Liver (tissue), 9 donors: ENCODE results near the gene NWD2. TPM values are rescaled to one million over a fixed set of nuclear protein-coding genes. Genes with fewer than 3 reads are reported as not detected.

ENCODE experiments used
- DNase-seq: peaks from one replicate; pipeline ENCODE4 v3.0.0-alpha.2; 2017; ENCODE audit warnings: low spot score
- H3K27ac ChIP-seq, 2 donors: one replicate each; pipeline ENCODE4 v1.7.0; 2013; ENCODE audit warnings: inconsistent platforms in 2 of 2, low read length in 2 of 2, control low read depth in 1 of 2, low read depth in 1 of 2, mild to moderate bottlenecking in 1 of 2
- H3K27me3 ChIP-seq, 4 donors: one replicate each; pipeline versions ENCODE4 v1.6.1 to v1.7.0; 2013; ENCODE audit warnings: low read length in 3 of 4, inconsistent platforms in 1 of 4, mild to moderate bottlenecking in 1 of 4, moderate library complexity in 1 of 4; ENCODE audit not compliant: control insufficient read depth in 4 of 4, insufficient read depth in 4 of 4
- H3K36me3 ChIP-seq, 4 donors: one replicate each; pipeline versions ENCODE4 v1.6.1 to v1.7.0; 2013; ENCODE audit warnings: low read length in 3 of 4, mild to moderate bottlenecking in 3 of 4, low read depth in 1 of 4, moderate library complexity in 1 of 4; ENCODE audit not compliant: control insufficient read depth in 4 of 4, insufficient read depth in 3 of 4
- H3K4me1 ChIP-seq, 4 donors: one replicate each; pipeline versions ENCODE4 v1.6.1 to v1.7.0; 2013; ENCODE audit warnings: low read length in 3 of 4, mild to moderate bottlenecking in 3 of 4, moderate library complexity in 1 of 4; ENCODE audit not compliant: control insufficient read depth in 4 of 4, insufficient read depth in 4 of 4
- H3K4me3 ChIP-seq, 3 donors: one replicate each; pipeline versions ENCODE4 v1.6.1 to v1.7.0; 2013; ENCODE audit warnings: low read length in 3 of 3, control low read depth in 1 of 3, low read depth in 1 of 3, mild to moderate bottlenecking in 1 of 3
- H3K9ac ChIP-seq, 2 donors: one replicate each; pipeline ENCODE4 v1.7.0; 2013; ENCODE audit warnings: low read length in 2 of 2, mild to moderate bottlenecking in 2 of 2, moderate library complexity in 2 of 2, control low read depth in 1 of 2, low read depth in 1 of 2
- H3K9me3 ChIP-seq, 4 donors: one replicate each; pipeline versions ENCODE4 v1.6.1 to v1.7.0; 2013; ENCODE audit warnings: low read length in 3 of 4; ENCODE audit not compliant: control insufficient read depth in 4 of 4
- EGR1 ChIP-seq, 2 donors: IDR thresholded peaks; 2 replicates each; pipeline ENCODE4 v1.6.1; 2016 to 2018; ENCODE audit warnings: antibody characterized with exemption in 2 of 2, low read depth in 2 of 2
- FOXA1 ChIP-seq: IDR thresholded peaks from 2 replicates; pipeline ENCODE4 v1.6.1; 2016; ENCODE audit warnings: antibody characterized with exemption
- FOXA2 ChIP-seq: IDR thresholded peaks from 2 replicates; pipeline ENCODE4 v1.6.1; 2016; ENCODE audit warnings: antibody characterized with exemption
- GABPA ChIP-seq, 2 donors: IDR thresholded peaks in 1 of 2; conservative IDR thresholded peaks in 1 of 2; 2 replicates each; pipeline ENCODE4 v1.6.1; 2016; ENCODE audit warnings: antibody characterized with exemption in 2 of 2, mild to moderate bottlenecking in 1 of 2, moderate library complexity in 1 of 2
- HNF4A ChIP-seq, 2 donors: conservative IDR thresholded peaks; 2 replicates each; pipeline ENCODE4 v1.6.1; 2016; ENCODE audit warnings: antibody characterized with exemption in 2 of 2, mild to moderate bottlenecking in 2 of 2
- HNF4G ChIP-seq: IDR thresholded peaks from 2 replicates; pipeline ENCODE4 v1.6.1; 2016; ENCODE audit warnings: antibody characterized with exemption
- JUND ChIP-seq, 2 donors: IDR thresholded peaks; 2 replicates each; pipeline ENCODE4 v1.6.1; 2016; ENCODE audit warnings: antibody characterized with exemption in 2 of 2
- RAD21 ChIP-seq, 2 donors: IDR thresholded peaks; 2 replicates each; pipeline ENCODE4 v1.6.1; 2016; ENCODE audit warnings: antibody characterized with exemption in 2 of 2, mild to moderate bottlenecking in 2 of 2
- RXRA ChIP-seq, 2 donors: IDR thresholded peaks; 2 replicates each; pipeline ENCODE4 v1.6.1; 2017 to 2018; ENCODE audit warnings: antibody characterized with exemption in 2 of 2, mild to moderate bottlenecking in 1 of 2
- SP1 ChIP-seq: IDR thresholded peaks from 2 replicates; pipeline ENCODE4 v1.6.1; 2018; ENCODE audit warnings: antibody characterized with exemption, mild to moderate bottlenecking
- TAF1 ChIP-seq: conservative IDR thresholded peaks from 2 replicates; pipeline ENCODE4 v1.6.1; 2016; ENCODE audit warnings: antibody characterized with exemption, mild to moderate bottlenecking
- YY1 ChIP-seq: IDR thresholded peaks from 2 replicates; pipeline ENCODE4 v1.6.1; 2016; ENCODE audit warnings: antibody characterized with exemption, mild to moderate bottlenecking
- WGBS: extraction: QIAGEN DNeasy Blood & Tissue Kit; methylation state at CpG from one replicate; pipeline ENCODE4 v1.1.7; 2013; 5-methylcytosine and 5-hydroxymethylcytosine counted together
- polyA plus RNA-seq, 2 donors: library from polyadenylated mRNA; stranded (reverse) in 1 of 2; unstranded in 1 of 2; fragments of 200-250 nt in 1 of 2; fragments of >200 nt in 1 of 2; fragmentation: Nextera tagmentation in 1 of 2; extraction: Ambion mirVana in 1 of 2; gene quantifications; one replicate each; pipeline versions ENCODE4 v1.2.1 to v1.2.3, GENCODE V29; 2013 to 2015
- total RNA-seq, 2 donors: library from RNA; depleted of rRNA; stranded (reverse); fragments of >200 nt; gene quantifications; one replicate each; pipeline ENCODE4 v1.2.3, GENCODE V29; 2014
- TF ChIP-seq, protein P1 (sequence below): IDR thresholded peaks from 2 replicates; pipeline ENCODE4 v1.6.1; 2016; ENCODE audit warnings: antibody characterized with exemption, mild to moderate bottlenecking
- TF ChIP-seq, protein P2 (sequence below): IDR thresholded peaks from 2 replicates; pipeline ENCODE4 v1.6.1; 2016; ENCODE audit warnings: antibody characterized with exemption
- TF ChIP-seq, protein P3 (sequence below): IDR thresholded peaks from 2 replicates; pipeline ENCODE4 v1.6.1; 2016; ENCODE audit warnings: antibody characterized with exemption
- TF ChIP-seq, protein P4 (sequence below): IDR thresholded peaks from 2 replicates; pipeline ENCODE4 v1.6.1; 2016; ENCODE audit warnings: antibody characterized with exemption
- donor health status: healthy.
- donor health status: healthy.
- donor health status: healthy.
- donor health status: healthy.
- donor health status: healthy.

Gene NWD2
- total and polyA plus RNA-seq, 4 donors, result 0.08 to 0.37 TPM; not detected in 2

DNA sequence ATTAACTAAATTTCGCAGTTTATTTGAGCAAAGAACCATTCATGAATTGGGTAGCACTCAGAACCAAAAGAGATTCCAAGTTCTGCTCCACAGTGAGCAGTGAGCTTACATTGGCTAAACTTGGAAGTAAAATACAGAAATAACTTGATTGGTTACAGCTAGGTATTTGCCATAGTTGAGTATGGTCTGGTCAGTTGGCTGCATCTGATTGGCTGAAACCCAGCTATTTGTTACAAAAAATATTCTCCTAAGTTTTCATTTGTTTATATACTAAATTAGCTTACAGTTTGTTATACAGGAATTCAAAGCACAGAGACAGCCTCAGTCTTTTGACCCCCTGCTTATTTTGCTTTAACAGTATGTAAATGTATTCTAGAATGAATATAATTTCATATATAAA is 226.6 kb downstream of the NWD2 start:
- no peak for DNase-seq
- TF ChIP-seq JUND (IDR thresholded peaks at IDR 0.05) (no peak), SP1 (no peak), FOXA2 (no peak), EGR1 (IDR thresholded peaks at IDR 0.05; ENCODE audit: low read depth in 2 of 2) (no peak)
- TF ChIP-seq, protein P1, sequence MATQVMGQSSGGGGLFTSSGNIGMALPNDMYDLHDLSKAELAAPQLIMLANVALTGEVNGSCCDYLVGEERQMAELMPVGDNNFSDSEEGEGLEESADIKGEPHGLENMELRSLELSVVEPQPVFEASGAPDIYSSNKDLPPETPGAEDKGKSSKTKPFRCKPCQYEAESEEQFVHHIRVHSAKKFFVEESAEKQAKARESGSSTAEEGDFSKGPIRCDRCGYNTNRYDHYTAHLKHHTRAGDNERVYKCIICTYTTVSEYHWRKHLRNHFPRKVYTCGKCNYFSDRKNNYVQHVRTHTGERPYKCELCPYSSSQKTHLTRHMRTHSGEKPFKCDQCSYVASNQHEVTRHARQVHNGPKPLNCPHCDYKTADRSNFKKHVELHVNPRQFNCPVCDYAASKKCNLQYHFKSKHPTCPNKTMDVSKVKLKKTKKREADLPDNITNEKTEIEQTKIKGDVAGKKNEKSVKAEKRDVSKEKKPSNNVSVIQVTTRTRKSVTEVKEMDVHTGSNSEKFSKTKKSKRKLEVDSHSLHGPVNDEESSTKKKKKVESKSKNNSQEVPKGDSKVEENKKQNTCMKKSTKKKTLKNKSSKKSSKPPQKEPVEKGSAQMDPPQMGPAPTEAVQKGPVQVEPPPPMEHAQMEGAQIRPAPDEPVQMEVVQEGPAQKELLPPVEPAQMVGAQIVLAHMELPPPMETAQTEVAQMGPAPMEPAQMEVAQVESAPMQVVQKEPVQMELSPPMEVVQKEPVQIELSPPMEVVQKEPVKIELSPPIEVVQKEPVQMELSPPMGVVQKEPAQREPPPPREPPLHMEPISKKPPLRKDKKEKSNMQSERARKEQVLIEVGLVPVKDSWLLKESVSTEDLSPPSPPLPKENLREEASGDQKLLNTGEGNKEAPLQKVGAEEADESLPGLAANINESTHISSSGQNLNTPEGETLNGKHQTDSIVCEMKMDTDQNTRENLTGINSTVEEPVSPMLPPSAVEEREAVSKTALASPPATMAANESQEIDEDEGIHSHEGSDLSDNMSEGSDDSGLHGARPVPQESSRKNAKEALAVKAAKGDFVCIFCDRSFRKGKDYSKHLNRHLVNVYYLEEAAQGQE, result no peak
- TF ChIP-seq, protein P2, sequence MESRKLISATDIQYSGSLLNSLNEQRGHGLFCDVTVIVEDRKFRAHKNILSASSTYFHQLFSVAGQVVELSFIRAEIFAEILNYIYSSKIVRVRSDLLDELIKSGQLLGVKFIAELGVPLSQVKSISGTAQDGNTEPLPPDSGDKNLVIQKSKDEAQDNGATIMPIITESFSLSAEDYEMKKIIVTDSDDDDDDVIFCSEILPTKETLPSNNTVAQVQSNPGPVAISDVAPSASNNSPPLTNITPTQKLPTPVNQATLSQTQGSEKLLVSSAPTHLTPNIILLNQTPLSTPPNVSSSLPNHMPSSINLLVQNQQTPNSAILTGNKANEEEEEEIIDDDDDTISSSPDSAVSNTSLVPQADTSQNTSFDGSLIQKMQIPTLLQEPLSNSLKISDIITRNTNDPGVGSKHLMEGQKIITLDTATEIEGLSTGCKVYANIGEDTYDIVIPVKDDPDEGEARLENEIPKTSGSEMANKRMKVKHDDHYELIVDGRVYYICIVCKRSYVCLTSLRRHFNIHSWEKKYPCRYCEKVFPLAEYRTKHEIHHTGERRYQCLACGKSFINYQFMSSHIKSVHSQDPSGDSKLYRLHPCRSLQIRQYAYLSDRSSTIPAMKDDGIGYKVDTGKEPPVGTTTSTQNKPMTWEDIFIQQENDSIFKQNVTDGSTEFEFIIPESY, result no peak
- no peaks in the 10 kb centered on the region for H3K27me3 ChIP-seq
- no peak overlapping the region for H3K9ac ChIP-seq
- 49% methylated on average over 1 of the region's 1 CpG for WGBS
- H3K27ac ChIP-seq, result no peak overlapping the region
- no peak overlapping the region for H3K4me3 ChIP-seq
- H3K4me1 ChIP-seq, result peaks cover 0 to 21% (median 15%) of the 10 kb centered on the region in 4 donors
- H3K36me3 ChIP-seq, result no peaks in the 10 kb centered on the region
- H3K9me3 ChIP-seq, result no peaks in the 10 kb centered on the region

DNA sequence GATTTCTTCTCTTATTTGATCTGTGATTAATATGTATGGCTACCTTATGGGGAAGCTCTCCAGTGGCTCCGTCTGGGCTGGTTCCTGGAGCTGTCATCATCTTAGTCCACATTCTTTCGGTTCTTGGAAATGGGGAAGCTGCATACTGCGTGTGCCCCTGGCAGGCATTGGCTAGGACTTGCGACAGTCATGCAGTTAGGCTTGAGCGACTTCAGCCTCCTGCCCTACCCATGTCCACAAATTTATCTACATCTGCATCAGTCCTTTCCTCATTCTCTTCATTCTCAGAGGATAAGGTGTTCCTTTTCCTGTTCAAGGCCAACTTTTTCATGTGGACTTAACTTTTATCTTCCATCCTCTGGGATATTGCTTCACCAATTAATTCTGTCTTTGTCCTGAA is 227.4 kb downstream of the NWD2 start:
- Histone ChIP-seq H3K9me3 (no peaks in the 10 kb centered on the region), H3K4me3 (no peak overlapping the region), H3K27ac (no peak overlapping the region), H3K27me3 (no peaks in the 10 kb centered on the region), H3K4me1 (peaks cover 0 to 19% (median 10%) of the 10 kb centered on the region in 4 donors), H3K36me3 (no peaks in the 10 kb centered on the region), H3K9ac (no peak overlapping the region)
- no peak for TF ChIP-seq HNF4G
- TF ChIP-seq, protein P3, sequence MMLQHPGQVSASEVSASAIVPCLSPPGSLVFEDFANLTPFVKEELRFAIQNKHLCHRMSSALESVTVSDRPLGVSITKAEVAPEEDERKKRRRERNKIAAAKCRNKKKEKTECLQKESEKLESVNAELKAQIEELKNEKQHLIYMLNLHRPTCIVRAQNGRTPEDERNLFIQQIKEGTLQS, result no peak
- no peak for TF ChIP-seq EGR1 (IDR thresholded peaks at IDR 0.05; ENCODE audit: low read depth in 2 of 2)
- no peak for TF ChIP-seq JUND (IDR thresholded peaks at IDR 0.05)
- no peak for TF ChIP-seq FOXA1
- TF ChIP-seq HNF4A (conservative IDR thresholded peaks at IDR 0.05), result no peak
- no peak for TF ChIP-seq YY1
- TF ChIP-seq RAD21 (IDR thresholded peaks at IDR 0.05), result no peak
- TF ChIP-seq, protein P4, sequence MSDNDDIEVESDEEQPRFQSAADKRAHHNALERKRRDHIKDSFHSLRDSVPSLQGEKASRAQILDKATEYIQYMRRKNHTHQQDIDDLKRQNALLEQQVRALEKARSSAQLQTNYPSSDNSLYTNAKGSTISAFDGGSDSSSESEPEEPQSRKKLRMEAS, result no peak
- no peak for DNase-seq
- 59% methylated on average over 5 of the region's 5 CpGs for WGBS

DNA sequence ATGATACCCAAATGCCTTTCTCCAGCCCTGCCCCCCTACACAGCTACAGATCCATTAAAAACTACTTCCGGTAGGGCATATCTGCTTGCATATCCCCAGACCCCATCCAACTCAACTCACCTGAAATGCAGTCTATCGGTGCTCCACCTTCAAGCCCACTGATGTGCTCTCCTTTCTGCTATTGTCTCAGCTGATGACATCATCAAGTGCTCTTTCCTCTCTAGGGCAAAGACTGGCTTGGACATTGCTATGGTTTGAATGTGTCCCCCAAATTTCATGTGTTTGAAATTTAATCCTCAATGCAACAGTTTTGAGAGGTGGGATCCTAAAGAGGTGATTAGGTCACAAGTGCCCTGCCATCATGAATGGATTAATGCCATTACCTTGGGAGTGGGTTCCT is 229.3 kb downstream of the NWD2 start:
- Histone ChIP-seq H3K27me3 (no peaks in the 10 kb centered on the region), H3K4me1 (peaks cover 0 to 8% (median 4%) of the 10 kb centered on the region in 4 donors), H3K9me3 (no peaks in the 10 kb centered on the region), H3K9ac (no peak overlapping the region), H3K4me3 (no peak overlapping the region), H3K27ac (no peak overlapping the region), H3K36me3 (no peaks in the 10 kb centered on the region)
- DNase-seq, result no peak
- 96% methylated on average over 2 of the region's 2 CpGs for WGBS
- TF ChIP-seq GABPA (IDR thresholded peaks at IDR 0.05 in 1 of 2, conservative IDR thresholded peaks at IDR 0.05 in 1 of 2) (no peak), FOXA2 (no peak), TAF1 (no peak), SP1 (no peak), HNF4G (no peak), FOXA1 (no peak), JUND (IDR thresholded peaks at IDR 0.05) (no peak), EGR1 (IDR thresholded peaks at IDR 0.05; ENCODE audit: low read depth in 2 of 2) (no peak), YY1 (no peak), RAD21 (IDR thresholded peaks at IDR 0.05) (no peak), RXRA (IDR thresholded peaks at IDR 0.05) (no peak)
- TF ChIP-seq, protein P3, result no peak
- TF ChIP-seq, protein P1, result no peak
- TF ChIP-seq, protein P4, result no peak
